Tibial nerve (tissue), 3 donors: ENCODE data around the gene MUC5AC.
"Not testable (repeated sequence)": the region's sequence is repeated elsewhere in the genome, so short reads cannot be mapped to it uniquely, and the experiment has no call there.

Source experiments
- POLR2A ChIP-seq, 2 donors: fragments of 450-650 bp; IDR thresholded peaks; one replicate each; pipeline ENCODE4 v1.6.1; 2017; ENCODE audit warnings: antibody characterized with exemption in 2 of 2, mild to moderate bottlenecking in 2 of 2, moderate library complexity in 2 of 2
- TF ChIP-seq, protein P1 (sequence below), 5 experiments: fragments of 200-600 bp in 3 of 5; fragments of 450-650 bp in 2 of 5; sonication (generic) in 3 of 5; IDR thresholded peaks; one replicate each; pipeline ENCODE4 v1.5.1; 2016 to 2019; ENCODE audit warnings: antibody characterized with exemption in 5 of 5, mild to moderate bottlenecking in 3 of 5, moderate library complexity in 2 of 5

DNA sequence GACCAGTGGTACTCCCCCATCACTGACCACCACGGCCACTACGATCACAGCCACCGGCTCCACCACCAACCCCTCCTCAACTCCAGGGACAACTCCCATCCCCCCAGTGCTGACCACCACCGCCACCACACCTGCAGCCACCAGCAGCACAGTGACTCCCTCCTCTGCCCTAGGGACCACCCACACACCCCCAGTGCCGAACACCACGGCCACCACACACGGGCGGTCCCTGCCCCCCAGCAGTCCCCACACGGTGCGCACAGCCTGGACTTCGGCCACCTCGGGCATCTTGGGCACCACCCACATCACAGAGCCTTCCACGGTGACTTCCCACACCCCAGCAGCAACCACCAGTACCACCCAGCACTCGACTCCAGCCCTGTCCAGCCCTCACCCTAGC lies 89.3 kb downstream of the MUC5AC start:
- TF ChIP-seq, protein P1, sequence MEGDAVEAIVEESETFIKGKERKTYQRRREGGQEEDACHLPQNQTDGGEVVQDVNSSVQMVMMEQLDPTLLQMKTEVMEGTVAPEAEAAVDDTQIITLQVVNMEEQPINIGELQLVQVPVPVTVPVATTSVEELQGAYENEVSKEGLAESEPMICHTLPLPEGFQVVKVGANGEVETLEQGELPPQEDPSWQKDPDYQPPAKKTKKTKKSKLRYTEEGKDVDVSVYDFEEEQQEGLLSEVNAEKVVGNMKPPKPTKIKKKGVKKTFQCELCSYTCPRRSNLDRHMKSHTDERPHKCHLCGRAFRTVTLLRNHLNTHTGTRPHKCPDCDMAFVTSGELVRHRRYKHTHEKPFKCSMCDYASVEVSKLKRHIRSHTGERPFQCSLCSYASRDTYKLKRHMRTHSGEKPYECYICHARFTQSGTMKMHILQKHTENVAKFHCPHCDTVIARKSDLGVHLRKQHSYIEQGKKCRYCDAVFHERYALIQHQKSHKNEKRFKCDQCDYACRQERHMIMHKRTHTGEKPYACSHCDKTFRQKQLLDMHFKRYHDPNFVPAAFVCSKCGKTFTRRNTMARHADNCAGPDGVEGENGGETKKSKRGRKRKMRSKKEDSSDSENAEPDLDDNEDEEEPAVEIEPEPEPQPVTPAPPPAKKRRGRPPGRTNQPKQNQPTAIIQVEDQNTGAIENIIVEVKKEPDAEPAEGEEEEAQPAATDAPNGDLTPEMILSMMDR (IDR thresholded peaks at IDR 0.05): not testable (repeated sequence)
- TF ChIP-seq POLR2A (IDR thresholded peaks at IDR 0.05): not testable (repeated sequence)
